Measurements from ENCODE around the gene CMTM7.

The CMTM7 gene, protein sequence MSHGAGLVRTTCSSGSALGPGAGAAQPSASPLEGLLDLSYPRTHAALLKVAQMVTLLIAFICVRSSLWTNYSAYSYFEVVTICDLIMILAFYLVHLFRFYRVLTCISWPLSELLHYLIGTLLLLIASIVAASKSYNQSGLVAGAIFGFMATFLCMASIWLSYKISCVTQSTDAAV

GRCh38 chr3:32391643-32392535 is at the start of gene CMTM7:
CMTM7 (plus strand) TSS chr3:32391853; CDS start chr3:32391907, 54 bp downstream.
- no peak for DNase-seq (ENCODE audit: low spot score)

DNA sequence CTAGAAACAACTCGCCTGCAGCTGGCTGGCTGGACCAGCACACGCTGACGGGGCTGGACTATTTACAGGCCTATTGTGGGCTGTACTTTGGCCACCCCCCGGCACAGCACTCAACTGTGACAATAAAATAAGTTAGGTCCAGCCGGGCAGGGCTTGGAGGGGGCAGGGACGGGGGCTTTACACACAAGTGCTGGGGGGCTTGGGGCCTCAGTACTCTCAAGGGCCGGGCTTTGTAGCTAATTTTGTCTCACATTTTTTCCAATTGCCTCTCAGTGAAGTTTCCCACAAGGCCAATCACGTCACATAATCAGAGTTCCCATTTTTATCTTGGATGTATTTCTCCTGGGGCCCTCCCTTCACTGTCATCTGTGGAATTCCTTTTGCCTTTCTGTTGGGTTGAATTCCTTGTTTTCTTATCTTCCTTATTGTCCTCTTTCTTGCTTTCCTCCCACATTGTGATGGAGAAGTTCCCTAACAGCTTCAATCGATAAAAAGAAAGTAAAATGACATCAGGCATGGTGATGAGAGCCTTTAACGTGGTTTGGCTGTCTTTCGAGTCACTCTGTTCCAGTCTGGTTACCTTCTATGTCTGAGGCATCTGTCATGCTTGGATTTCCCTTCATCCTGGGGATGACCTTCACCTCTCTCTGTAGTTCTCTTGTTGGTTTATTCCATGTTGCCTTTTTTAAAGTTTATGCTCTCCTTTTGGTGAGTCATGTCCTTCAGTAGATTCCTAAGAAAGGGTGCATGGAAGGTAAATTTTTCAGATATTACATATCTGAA is 44.1 kb upstream of the CMTM7 start:
- no peak for DNase-seq (ENCODE audit: low spot score)

GRCh38 chr3:32349184-32349583 is 42.5 kb upstream of the CMTM7 start:
- DNase-seq (ENCODE audit: low spot score): no peak

DNA sequence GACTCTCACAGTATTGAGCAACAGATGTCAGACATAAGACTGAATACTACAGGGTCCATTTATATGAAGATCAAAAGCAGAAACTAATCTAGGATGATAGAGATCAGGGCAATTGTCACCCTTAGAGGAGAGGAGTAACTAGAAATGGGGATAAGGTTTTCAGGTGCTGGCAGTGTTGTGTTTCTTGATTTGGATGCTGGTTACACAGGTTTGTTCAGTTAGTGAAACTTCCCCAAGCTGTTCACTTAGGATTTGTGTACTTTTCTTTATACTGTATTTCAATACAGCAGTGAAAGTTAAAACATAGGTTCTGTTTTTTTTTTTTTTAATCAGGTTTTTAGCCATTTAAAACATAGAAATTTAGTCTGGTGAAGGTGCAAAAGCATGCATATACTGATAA is 39.1 kb upstream of the CMTM7 start:
- no peak for DNase-seq (ENCODE audit: low spot score)

- DNase-seq (ENCODE audit: low spot score): no peak
These were observed 38.3 kb upstream of the CMTM7 start for GRCh38 chr3:32353351-32353750.

DNA sequence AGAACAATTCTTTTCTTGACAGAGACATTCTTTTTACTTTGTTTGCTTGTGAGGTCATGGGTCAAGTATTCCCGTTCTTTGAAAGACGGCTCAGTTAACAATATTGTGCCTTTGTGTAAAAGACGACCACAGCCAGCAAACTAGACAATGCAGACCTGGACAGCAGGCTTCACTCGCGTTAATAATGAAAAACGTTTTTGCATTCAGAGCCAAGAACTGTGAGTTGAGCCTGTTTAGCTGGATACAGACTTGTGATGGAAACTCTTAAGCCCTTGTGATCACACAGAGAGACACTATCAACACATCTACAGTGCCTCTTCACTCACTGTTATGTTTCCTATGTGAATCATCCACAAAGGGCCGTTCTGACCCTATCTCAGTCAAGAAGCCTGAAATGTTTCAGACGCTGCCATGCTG is 37.3 kb upstream of the CMTM7 start:
- DNase-seq (ENCODE audit: low spot score): no peak

GRCh38 chr3:32355751-32356291 is 35.8 kb upstream of the CMTM7 start:
- no peak for DNase-seq (ENCODE audit: low spot score)

DNA sequence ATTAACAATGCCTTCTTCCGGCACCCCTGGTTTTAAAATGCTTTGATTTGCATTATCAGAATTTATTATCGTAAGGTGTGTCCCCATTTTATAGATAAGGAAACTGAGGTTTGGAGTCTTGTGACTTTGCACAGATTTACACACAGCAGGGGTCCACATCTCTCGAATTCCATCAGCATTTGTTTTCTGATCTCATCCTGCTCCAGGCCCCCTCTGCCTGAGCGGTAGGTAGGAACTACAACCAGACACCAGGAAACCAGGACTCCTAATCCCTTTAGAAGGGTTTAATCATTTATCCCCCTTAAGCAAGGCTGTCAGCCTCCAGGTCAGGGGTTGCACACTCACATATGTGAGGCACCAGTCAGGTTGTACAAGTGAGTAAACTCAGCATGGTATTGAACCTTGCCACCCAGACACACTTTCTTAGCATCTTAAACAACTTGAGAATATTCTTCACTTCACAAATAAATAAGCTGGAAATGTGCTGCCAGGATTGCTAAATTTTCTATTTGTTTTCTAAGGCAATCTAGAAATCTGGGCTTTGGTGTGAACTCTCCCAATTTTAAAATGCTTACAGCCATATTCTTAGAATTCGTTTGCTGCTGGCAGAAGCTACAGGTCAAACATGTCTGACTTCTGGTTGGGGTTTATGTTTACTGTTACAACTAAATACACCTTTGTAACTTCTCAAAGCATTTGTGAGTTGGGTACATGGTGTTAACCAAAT is 31.7 kb upstream of the CMTM7 start:
- no peak for DNase-seq (ENCODE audit: low spot score)

DNA sequence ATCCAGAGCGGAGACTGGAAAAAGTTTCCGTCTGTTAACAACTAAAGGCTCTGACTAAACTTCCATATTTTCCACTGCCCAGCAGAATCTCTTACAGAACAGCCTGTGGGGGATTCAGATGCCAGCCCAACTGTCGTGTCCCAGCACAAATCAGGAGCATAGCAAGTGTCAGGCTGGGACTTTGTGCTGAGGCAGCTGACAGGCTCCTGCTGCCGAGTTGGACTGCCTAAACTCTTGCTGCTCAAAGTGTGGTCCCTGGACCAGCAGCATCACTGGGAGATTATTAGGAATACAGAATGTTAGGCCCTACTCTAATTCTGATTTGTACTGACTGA is 31.2 kb upstream of the CMTM7 start:
- no peak for DNase-seq (ENCODE audit: low spot score)

DNA sequence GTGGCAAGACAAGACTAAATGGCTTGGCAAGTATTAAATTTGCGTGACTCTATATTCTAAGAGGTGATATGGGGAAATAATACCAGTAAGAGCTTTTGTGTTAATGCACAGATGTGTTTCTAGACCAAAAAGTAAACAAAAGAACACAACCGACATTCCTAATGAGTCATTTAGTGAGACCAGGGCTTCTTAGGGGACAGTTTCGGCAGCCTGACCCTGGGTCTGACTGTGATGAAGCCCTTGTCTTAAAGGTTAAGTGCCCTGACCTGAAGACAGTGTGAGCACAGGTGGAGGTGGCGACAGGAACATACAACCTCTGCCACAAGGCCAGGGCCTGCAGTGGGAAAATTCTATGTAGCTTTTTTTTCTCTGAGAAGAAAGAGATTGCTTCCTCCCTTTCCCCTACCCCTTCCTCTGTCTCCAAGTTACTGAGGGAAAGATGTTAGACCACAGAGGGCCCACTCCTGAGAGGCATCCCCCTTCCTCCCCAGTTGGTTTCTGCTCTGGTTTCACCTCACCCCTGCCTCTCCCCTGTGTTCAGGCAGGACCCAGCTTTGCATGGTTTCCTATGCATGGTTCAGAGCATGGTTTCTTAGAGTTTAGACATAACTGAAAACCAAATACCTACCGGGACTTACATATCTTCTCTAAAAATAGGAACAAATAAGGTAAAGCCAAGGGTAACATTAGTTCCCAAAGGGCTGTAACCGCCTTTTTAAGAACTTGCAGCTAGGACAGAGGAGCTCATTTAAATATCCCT is 24.8 kb upstream of the CMTM7 start:
- DNase-seq (ENCODE audit: low spot score): no peak

DNA sequence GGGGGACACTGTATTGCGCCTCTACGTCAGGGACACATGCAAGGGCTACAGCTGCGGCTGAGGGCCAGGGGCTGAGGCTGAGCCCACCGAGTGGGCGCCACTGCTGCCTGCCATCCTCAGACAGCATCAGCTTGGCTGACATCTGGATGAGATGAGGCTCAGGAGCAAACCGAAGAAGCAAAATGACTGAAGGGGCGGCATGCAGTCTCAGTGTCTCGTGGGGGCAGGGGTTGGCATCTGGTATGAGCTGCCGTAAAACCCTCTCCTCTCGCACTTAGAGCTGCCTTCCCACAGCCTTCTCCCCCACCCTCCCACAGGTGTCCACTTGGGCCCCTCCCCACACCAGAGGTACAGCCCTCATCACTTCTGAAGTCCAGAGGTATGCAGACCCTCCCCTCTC is 24.2 kb upstream of the CMTM7 start:
- no peak for DNase-seq (ENCODE audit: low spot score)

- DNase-seq (ENCODE audit: low spot score): no peak
These were observed 20.0 kb upstream of the CMTM7 start for GRCh38 chr3:32371461-32372212.

DNA sequence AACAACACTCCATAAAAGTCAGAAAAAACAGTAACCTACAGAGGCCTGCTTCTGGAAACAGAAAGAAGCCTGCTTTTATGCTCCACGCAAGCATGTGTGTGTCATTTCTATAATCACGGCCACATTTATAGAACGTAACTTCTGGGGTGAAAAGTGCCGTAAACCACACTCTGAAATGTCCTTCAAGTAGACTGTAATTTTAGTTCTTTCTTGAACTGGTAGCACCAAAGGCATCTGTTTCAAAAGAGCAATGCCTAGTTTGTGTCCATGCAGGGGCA is 19.5 kb upstream of the CMTM7 start:
- DNase-seq (ENCODE audit: low spot score): no peak

- no peak for DNase-seq (ENCODE audit: low spot score)
These were observed 18.4 kb upstream of the CMTM7 start for GRCh38 chr3:32373276-32373675.

DNA sequence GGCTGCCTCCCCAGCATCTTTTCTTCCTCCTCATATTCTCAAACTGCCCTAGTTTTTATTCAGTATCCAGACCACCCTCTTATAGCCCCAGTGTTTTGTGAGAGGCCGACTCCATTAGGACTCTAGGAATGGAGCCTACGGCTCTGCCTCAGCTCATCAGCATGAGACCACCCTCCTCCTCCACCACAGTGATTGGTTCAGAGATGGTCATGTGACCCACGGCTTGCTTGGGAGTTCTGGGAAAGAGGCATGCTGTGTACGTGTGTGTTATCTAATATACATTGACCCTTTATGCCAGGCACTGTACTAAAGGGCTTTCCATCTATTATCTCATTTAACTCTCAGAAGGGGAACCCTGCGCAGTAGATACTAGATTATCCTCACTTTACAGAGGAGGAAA is 17.8 kb upstream of the CMTM7 start:
- no peak for DNase-seq (ENCODE audit: low spot score)

- DNase-seq (ENCODE audit: low spot score): peak; percentile 53
These were observed 16.7 kb upstream of the CMTM7 start for GRCh38 chr3:32374788-32375595.

- DNase-seq (ENCODE audit: low spot score): no peak
These were observed 16.1 kb upstream of the CMTM7 start for GRCh38 chr3:32375596-32375930.

DNA sequence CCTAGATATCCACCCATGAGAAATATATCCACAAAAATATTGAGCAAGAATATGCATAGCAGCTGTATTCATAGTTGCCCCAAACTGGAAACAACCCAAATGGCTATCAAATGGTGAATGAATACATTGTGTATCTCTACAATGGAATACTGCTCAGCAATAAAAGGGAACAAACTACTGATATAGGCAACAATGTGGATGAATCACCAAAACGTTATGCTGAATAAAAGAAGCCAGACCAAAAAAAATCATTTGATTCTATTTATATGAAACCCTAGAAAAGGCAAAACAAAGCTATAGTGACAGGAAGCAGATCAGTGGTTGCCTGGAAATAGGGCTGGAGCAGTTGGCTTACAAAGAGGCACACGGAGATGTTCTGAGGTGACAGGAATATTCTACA is 15.5 kb upstream of the CMTM7 start:
- peak; percentile 7 for DNase-seq (ENCODE audit: low spot score)

GRCh38 chr3:32379831-32380500 is 11.7 kb upstream of the CMTM7 start:
- no peak for DNase-seq (ENCODE audit: low spot score)

All from putamen (tissue), 1 donor.